GM19238 (cell line): ENCODE results near the gene OXLD1.
"Not testable (repeated sequence)": the region's sequence is repeated elsewhere in the genome, so short reads cannot be mapped to it uniquely, and the experiment has no call there.

Experiments
- DNase-seq: peaks from one replicate; pipeline ENCODE4 v3.0.0; 2011; ENCODE audit warnings: low spot score; ENCODE audit not compliant: insufficient read length

The OXLD1 gene

GRCh38 chr17:81683584-81684441 lies 17.4 kb upstream of the OXLD1 start, which contains the start of the genes ARL16 and HGS:
Gene ARL16, minus strand, starts transcription at chr17:81683797. Its CDS starts 44 bp downstream, at chr17:81683753.
Gene HGS, plus strand, starts transcription at chr17:81684011. Its CDS starts 56 bp downstream, at chr17:81684067.
- DNase-seq = peak; percentile 100

- peak; percentile 58 for DNase-seq
Measured at GRCh38 chr17:81683208-81683583, 16.8 kb upstream of the OXLD1 start.

- no peak for DNase-seq
Measured at GRCh38 chr17:81682565-81683207, 16.3 kb upstream of the OXLD1 start.

GRCh38 chr17:81681672-81682071 lies 15.3 kb upstream of the OXLD1 start:
- no peak for DNase-seq

- DNase-seq = no peak
Measured at GRCh38 chr17:81680150-81680549, 13.7 kb upstream of the OXLD1 start.

- no peak for DNase-seq
Measured at GRCh38 chr17:81676906-81677305, 10.5 kb upstream of the OXLD1 start.

GRCh38 chr17:81675515-81676221 lies 9.3 kb upstream of the OXLD1 start:
- not testable (repeated sequence) for DNase-seq

- DNase-seq = no peak
Measured at GRCh38 chr17:81673561-81674258, 7.3 kb upstream of the OXLD1 start.

GRCh38 chr17:81672954-81673353 lies 6.5 kb upstream of the OXLD1 start:
- no peak for DNase-seq

GRCh38 chr17:81672504-81672903 lies 6.1 kb upstream of the OXLD1 start:
- no peak for DNase-seq

GRCh38 chr17:81667754-81668153 lies 1.3 kb upstream of the OXLD1 start:
- no peak for DNase-seq

GRCh38 chr17:81666092-81666341 lies 388 bp downstream of the OXLD1 start:
- DNase-seq = no peak

- peak; percentile 55 for DNase-seq
Measured at GRCh38 chr17:81665205-81666091, 957 bp downstream of the OXLD1 start.

- DNase-seq = no peak
Measured at GRCh38 chr17:81664051-81664470, 2.3 kb downstream of the OXLD1 start.

GRCh38 chr17:81662002-81662401 lies 4.4 kb downstream of the OXLD1 start:
- DNase-seq = no peak

GRCh38 chr17:81660441-81660840 lies 6.0 kb downstream of the OXLD1 start:
- no peak for DNase-seq

GRCh38 chr17:81659038-81659437 lies 7.4 kb downstream of the OXLD1 start:
- no peak for DNase-seq

- DNase-seq = no peak
Measured at GRCh38 chr17:81656835-81657234, 9.6 kb downstream of the OXLD1 start.

- DNase-seq = no peak
Measured at GRCh38 chr17:81656118-81656743, 10.2 kb downstream of the OXLD1 start, which contains the start of gene PDE6G. Gene PDE6G, minus strand, starts transcription at chr17:81656542. Its CDS starts 3,237 bp downstream, at chr17:81653305.
